ENCODE data around the gene APH1B. TPM values are rescaled to one million over a fixed set of nuclear protein-coding genes. Genes with fewer than 3 reads are reported as not detected.

APH1B gene
- total RNA-seq, 1 experiment from 2014 or later, result 20.9 TPM

DNA sequence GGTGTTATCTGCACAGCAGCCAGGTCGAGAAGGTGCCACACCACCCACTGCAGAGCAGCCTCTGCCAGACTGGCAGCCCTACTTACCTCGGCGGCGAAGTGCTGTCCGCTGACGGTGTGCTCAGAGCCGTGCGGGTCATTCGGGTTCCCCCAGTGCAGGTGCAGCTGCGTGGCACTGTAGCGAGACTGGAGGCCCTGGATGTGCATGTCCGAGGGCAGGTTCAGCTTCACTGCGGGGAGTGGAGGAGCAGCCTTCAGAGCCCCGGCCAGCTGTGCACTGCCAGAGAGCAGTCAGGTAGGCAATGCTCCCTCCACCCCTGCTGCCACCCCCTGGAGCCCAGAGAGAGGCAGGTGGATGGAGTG, 68.0 kb downstream of the APH1B start:
- Histone ChIP-seq H3K27me3 (ENCODE audit: insufficient read depth, low read length) (no peaks in the 10 kb centered on the region), H3K23ac (ENCODE audit: insufficient read length, low read depth, low read length) (no peak overlapping the region), H4K91ac (ENCODE audit: insufficient read length, low read depth, low read length) (no peak overlapping the region), H3K9me3 (ENCODE audit: control insufficient read depth, low read depth, low read length) (no peaks in the 10 kb centered on the region), H3K79me2 (ENCODE audit: insufficient read depth, low read length) (no peaks in the 10 kb centered on the region), H3K79me1 (ENCODE audit: insufficient read depth, low read depth, low read length, poor library complexity, severe bottlenecking) (no peaks in the 10 kb centered on the region), H3K23me2 (ENCODE audit: insufficient read length, low read depth, low read length, poor library complexity, severe bottlenecking) (peaks cover 3% of the 10 kb centered on the region), H3K4me2 (ENCODE audit: insufficient read depth, insufficient read length, low read length) (no peak overlapping the region), H3K4me1 (ENCODE audit: insufficient read depth, low read length) (peaks cover 8% of the 10 kb centered on the region), H3T11ph (ENCODE audit: low read length) (no peak overlapping the region), H3K14ac (ENCODE audit: insufficient read depth, low read length) (no peak overlapping the region), H3K18ac (ENCODE audit: insufficient read length, low read depth, low read length) (no peak overlapping the region), H3K56ac (ENCODE audit: insufficient read length, low read depth, low read length) (no peak overlapping the region), H3K27ac (ENCODE audit: insufficient read length, low read depth, low read length) (no peak overlapping the region), H2BK5ac (ENCODE audit: insufficient read length, low read length) (no peak overlapping the region), H2BK12ac (ENCODE audit: insufficient read length, low read depth, low read length) (no peak overlapping the region), H4K5ac (ENCODE audit: insufficient read length, low read depth, low read length) (no peak overlapping the region), H3K9ac (ENCODE audit: extremely low read depth, insufficient read length, low read length) (no peak overlapping the region), H2BK20ac (ENCODE audit: low read depth, low read length, poor library complexity, severe bottlenecking) (no peak overlapping the region), H2BK15ac (ENCODE audit: low read depth, low read length) (no peak overlapping the region), H2BK120ac (ENCODE audit: low read depth, low read length, poor library complexity, severe bottlenecking) (no peak overlapping the region), H2AFZ (ENCODE audit: low read length) (no peak overlapping the region), H4K8ac (replicated peaks; ENCODE audit: insufficient read length, low read depth, low read length) (no peak overlapping the region), H2AK5ac (ENCODE audit: insufficient read length, low read length) (no peak overlapping the region), H4K20me1 (ENCODE audit: control insufficient read depth, insufficient read depth, insufficient read length) (no peaks in the 10 kb centered on the region), H3K4ac (ENCODE audit: low read depth, low read length) (no peak overlapping the region)
- no CpG with 5 or more reads among the region's 14 CpGs for WGBS (ENCODE audit: extremely low coverage, insufficient read length, low lambda C conversion rate)
- Mint-ChIP-seq H3K4me1 (peaks cover 36 to 38% of the 10 kb centered on the region in 2 experiments), H3K27ac (no peak overlapping the region), H3K4me3 (no peak overlapping the region), H3K36me3 (ENCODE audit: insufficient read depth in 1 of 3, low read depth in 3 of 3) (no peaks in the 10 kb centered on the region), H3K9me3 (no peaks in the 10 kb centered on the region), H3K27me3 (ENCODE audit: low read depth) (peaks cover 2% of the 10 kb centered on the region; the same call in 1 of the 2 replicates)
- DNase-seq, result no peak
- TF ChIP-seq, protein P1, sequence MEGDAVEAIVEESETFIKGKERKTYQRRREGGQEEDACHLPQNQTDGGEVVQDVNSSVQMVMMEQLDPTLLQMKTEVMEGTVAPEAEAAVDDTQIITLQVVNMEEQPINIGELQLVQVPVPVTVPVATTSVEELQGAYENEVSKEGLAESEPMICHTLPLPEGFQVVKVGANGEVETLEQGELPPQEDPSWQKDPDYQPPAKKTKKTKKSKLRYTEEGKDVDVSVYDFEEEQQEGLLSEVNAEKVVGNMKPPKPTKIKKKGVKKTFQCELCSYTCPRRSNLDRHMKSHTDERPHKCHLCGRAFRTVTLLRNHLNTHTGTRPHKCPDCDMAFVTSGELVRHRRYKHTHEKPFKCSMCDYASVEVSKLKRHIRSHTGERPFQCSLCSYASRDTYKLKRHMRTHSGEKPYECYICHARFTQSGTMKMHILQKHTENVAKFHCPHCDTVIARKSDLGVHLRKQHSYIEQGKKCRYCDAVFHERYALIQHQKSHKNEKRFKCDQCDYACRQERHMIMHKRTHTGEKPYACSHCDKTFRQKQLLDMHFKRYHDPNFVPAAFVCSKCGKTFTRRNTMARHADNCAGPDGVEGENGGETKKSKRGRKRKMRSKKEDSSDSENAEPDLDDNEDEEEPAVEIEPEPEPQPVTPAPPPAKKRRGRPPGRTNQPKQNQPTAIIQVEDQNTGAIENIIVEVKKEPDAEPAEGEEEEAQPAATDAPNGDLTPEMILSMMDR (conservative IDR thresholded peaks at IDR 0.05), result no peak
